ENCODE results near the gene PLA2G1B. TPM values are rescaled to one million over a fixed set of nuclear protein-coding genes. Genes with fewer than 3 reads are reported as not detected.

Gene PLA2G1B
- total and polyA plus RNA-seq, 11 donors: 0.93 to 2.0 (median 1.5) TPM; not detected in 7

DNA sequence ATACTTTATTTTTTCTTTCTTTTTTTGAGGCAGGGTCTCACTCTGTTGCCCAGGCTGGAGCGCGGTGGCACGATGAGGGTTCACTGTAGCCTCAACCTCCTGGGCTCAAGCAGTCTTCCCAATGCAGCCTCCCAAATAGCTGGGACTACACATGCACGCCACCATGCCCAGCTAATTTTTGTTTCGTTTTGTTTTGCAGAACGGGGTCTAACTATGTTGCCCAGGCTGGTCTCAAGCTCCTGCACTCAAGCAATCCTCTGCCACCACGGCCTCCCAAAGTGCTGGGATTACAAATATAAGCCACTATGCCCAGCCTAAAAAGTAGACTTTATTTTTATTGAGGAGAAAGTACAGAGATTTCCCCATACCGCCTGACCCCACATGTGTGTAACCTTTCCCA is 46.1 kb upstream of the PLA2G1B start:
- peaks cover 0 to 67% (median 8%) of the 10 kb centered on the region in 9 donors for H3K27me3 ChIP-seq
- ATAC-seq: no peak
- no peak overlapping the region for H3K4me3 ChIP-seq
- H3K36me3 ChIP-seq: no peaks in the 10 kb centered on the region
- WGBS, 4 donors: 90 to 93% (median 91%) methylated on average over 8 of the region's 8 CpGs
- H3K4me1 ChIP-seq: peaks cover 0 to 9% (median 1%) of the 10 kb centered on the region in 12 donors
- no peaks in the 10 kb centered on the region for H3K9me3 ChIP-seq
- no peak for DNase-seq
- TF ChIP-seq, protein P1, sequence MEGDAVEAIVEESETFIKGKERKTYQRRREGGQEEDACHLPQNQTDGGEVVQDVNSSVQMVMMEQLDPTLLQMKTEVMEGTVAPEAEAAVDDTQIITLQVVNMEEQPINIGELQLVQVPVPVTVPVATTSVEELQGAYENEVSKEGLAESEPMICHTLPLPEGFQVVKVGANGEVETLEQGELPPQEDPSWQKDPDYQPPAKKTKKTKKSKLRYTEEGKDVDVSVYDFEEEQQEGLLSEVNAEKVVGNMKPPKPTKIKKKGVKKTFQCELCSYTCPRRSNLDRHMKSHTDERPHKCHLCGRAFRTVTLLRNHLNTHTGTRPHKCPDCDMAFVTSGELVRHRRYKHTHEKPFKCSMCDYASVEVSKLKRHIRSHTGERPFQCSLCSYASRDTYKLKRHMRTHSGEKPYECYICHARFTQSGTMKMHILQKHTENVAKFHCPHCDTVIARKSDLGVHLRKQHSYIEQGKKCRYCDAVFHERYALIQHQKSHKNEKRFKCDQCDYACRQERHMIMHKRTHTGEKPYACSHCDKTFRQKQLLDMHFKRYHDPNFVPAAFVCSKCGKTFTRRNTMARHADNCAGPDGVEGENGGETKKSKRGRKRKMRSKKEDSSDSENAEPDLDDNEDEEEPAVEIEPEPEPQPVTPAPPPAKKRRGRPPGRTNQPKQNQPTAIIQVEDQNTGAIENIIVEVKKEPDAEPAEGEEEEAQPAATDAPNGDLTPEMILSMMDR (IDR thresholded peaks at IDR 0.05): no peak
- TF ChIP-seq POLR2A (IDR thresholded peaks at IDR 0.05): no peak
- intact Hi-C loops (cut with DNase I): no loop called here
- no peak overlapping the region for H3K27ac ChIP-seq

DNA sequence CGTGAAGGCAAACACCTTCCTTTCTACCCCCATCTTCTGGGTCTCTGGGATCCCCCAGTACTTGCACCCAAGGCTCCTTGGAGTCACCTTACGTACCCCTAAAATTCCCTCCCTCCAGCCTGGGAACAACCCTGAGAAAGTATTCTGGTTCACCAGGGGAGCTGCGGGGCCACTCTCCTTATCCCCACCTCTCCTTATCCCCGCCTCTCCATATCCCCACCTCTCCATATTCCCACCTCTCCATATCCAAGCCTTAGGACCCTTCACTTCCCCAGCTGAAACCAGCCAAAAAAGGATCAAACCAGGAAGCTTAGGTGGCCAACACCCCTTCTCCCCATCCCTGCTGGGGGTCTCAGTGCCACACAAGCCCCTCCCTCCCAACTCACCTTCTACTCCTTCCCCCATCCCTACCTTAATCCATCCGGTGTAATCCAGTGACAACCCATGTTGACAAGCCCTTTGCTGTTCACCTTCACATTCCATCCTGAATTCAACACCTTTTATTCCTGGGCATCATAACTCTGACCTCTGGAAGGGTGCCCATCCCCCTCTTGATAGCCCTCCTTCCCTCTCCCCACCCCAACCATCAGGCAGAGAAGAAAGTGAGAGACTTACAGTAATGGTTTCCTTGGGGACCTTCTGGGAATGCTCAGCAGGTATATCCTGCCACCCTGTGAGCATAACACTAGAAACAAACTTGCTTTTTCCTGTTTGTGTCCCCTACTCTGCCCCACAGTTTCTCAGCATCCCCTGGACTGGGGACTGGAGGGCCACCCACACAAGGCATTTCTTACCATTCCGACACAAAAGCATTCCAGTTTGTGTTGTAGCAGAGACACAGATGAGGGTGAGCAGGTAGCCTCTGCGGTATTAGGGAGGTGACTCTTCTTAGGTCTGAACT is 43.0 kb upstream of the PLA2G1B start:
- DNase-seq (no peak), ATAC-seq (no peak)
- no peak for TF ChIP-seq POLR2A (IDR thresholded peaks at IDR 0.05)
- TF ChIP-seq, protein P1 (IDR thresholded peaks at IDR 0.05): no peak
- H3K27ac ChIP-seq: no peak overlapping the region
- WGBS, 4 donors: 39 to 50% (median 44%) methylated on average over 7 of the region's 7 CpGs
- no peaks in the 10 kb centered on the region for H3K36me3 ChIP-seq
- H3K4me1 ChIP-seq: peaks cover 0 to 22% (median 3%) of the 10 kb centered on the region in 12 donors
- no peak overlapping the region for H3K4me3 ChIP-seq
- intact Hi-C loops (cut with DNase I): no loop called here
- no peaks in the 10 kb centered on the region for H3K9me3 ChIP-seq
- peaks cover 0 to 78% (median 8%) of the 10 kb centered on the region in 9 donors for H3K27me3 ChIP-seq

DNA sequence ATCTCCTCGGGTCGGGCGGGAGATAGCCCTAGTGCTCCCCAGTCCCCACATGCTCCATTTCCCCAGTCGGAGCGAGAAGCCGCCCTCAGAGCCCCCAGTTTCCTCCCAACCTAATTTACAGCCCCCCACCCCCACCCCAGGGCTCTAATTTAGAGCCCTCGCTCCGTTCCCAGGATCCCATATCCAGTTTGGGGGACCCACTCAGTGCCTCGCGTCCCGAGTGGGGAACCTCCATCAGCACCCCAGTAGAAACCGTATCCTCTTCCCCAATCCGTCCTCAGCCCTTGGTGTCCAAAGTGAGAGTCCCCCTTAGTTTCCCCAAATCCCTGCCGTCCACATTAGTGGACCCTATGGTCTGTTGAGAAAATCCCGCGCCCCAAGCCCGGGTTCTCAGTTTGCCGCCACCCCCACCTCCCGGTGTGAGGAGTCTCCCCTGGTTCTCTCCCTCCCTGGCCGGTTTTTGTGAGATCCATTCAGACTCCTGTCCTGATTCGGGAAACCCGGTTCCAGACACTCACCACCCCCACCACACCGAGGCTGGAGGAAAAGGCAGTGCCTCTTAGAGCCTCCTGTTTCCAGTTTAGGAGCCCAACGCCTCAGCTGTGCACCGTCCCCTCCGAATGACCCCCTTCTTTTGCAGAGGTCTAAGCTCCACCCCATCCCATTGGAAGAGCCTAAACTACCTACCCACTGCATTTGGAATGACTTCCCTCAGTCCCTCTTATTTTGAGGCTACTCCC is 42.2 kb upstream of the PLA2G1B start:
- Histone ChIP-seq H3K27ac (no peak overlapping the region), H3K27me3 (peaks cover 0 to 70% (median 8%) of the 10 kb centered on the region in 9 donors), H3K4me3 (peak overlapping the region; percentile 37 to 86 (median 56)), H3K4me1 (peaks cover 0 to 22% (median 3%) of the 10 kb centered on the region in 12 donors), H3K9me3 (no peaks in the 10 kb centered on the region), H3K36me3 (no peaks in the 10 kb centered on the region)
- intact Hi-C loops (cut with DNase I): no loop called here
- TF ChIP-seq POLR2A (IDR thresholded peaks at IDR 0.05): no peak
- TF ChIP-seq, protein P1 (IDR thresholded peaks at IDR 0.05): no peak
- WGBS, 4 donors: 2 to 3% (median 3%) methylated on average over 25 to 26 of the region's 26 CpGs
- DNase-seq (no peak), ATAC-seq (no peak)

Data from heart left ventricle (tissue), 16 donors.